WERI-Rb-1 (cell line): ENCODE measurements around the gene ATP11A.
"Not testable (repeated sequence)": the region's sequence is repeated elsewhere in the genome, so short reads cannot be mapped to it uniquely, and the experiment has no call there.

Experiments
- DNase-seq: peaks from one replicate; pipeline ENCODE4 v3.0.0-alpha.2; 2020
- H3K27ac ChIP-seq: fragments of 250-450 bp; sonication (Bioruptor Pico); 2 replicates; pipeline ENCODE4 v1.5.1; 2020; ENCODE audit warnings: mild to moderate bottlenecking, moderate library complexity
- H3K27me3 ChIP-seq: fragments of 250-450 bp; sonication (Bioruptor Pico); 2 replicates; pipeline ENCODE4 v1.5.1; 2021; ENCODE audit warnings: mild to moderate bottlenecking, low read depth, moderate library complexity; ENCODE audit not compliant: insufficient read depth, severe bottlenecking
- H3K36me3 ChIP-seq: fragments of 250-450 bp; sonication (Bioruptor Pico); 2 replicates; pipeline ENCODE4 v1.5.1; 2020; ENCODE audit warnings: mild to moderate bottlenecking, moderate library complexity
- H3K4me3 ChIP-seq: 2 replicates; pipeline ENCODE4 v1.5.1; 2011; ENCODE audit warnings: low read depth, mild to moderate bottlenecking, control low read depth, low read length
- H3K9me3 ChIP-seq: fragments of 250-450 bp; sonication (Bioruptor Pico); 2 replicates; pipeline ENCODE4 v1.5.1; 2021; ENCODE audit warnings: mild to moderate bottlenecking, moderate library complexity; ENCODE audit not compliant: severe bottlenecking
- TF ChIP-seq, protein P1 (sequence below): IDR thresholded peaks from 2 replicates; pipeline ENCODE4 v1.5.1; 2011; ENCODE audit warnings: low read depth, mild to moderate bottlenecking, control low read depth, inconsistent platforms, low read length

Gene ATP11A

DNA sequence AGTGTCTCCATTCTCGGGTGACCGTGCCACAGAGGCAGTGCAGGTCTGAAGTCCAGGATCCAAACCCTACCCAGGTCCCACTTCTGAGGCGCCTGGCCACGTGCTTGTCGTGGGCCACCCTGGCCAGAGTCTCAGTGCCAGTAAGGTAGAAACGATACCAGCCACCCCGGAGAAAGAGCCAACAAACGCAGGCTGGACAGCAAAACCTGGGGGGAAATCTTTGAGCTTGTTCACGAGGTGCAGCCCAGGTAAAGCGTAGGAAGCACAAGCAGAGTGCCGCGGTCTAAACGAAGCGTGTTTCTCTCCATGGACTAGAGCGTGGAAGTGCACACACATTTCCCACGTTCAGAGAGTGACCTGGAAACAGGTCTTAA, 95.6 kb downstream of the ATP11A start:
- Histone ChIP-seq H3K27me3 (no peaks in the 10 kb centered on the region), H3K9me3 (no peaks in the 10 kb centered on the region), H3K36me3 (no peaks in the 10 kb centered on the region), H3K27ac (no peak overlapping the region), H3K4me3 (no peak overlapping the region)
- TF ChIP-seq, protein P1, sequence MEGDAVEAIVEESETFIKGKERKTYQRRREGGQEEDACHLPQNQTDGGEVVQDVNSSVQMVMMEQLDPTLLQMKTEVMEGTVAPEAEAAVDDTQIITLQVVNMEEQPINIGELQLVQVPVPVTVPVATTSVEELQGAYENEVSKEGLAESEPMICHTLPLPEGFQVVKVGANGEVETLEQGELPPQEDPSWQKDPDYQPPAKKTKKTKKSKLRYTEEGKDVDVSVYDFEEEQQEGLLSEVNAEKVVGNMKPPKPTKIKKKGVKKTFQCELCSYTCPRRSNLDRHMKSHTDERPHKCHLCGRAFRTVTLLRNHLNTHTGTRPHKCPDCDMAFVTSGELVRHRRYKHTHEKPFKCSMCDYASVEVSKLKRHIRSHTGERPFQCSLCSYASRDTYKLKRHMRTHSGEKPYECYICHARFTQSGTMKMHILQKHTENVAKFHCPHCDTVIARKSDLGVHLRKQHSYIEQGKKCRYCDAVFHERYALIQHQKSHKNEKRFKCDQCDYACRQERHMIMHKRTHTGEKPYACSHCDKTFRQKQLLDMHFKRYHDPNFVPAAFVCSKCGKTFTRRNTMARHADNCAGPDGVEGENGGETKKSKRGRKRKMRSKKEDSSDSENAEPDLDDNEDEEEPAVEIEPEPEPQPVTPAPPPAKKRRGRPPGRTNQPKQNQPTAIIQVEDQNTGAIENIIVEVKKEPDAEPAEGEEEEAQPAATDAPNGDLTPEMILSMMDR, result no peak
- DNase-seq, result no peak

DNA sequence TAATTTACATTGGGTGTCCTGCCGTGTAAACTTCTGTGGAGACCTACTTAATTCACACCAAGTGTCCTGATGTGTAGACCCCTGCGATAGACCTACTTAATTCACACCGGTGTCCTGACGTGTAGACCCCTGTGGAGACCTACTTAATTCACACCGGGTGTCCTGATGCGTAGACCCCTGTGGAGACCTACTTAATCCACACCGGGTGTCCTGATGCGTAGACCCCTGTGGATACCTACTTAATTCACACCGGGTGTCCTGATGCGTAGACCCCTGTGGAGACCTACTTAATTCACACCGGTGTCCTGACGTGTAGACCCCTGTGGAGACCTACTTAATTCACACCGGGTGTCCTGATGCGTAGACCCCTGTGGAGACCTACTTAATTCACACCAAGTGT, 97.0 kb downstream of the ATP11A start:
- not testable (repeated sequence) for H3K27ac ChIP-seq, H3K27me3 ChIP-seq, H3K9me3 ChIP-seq, DNase-seq, H3K36me3 ChIP-seq, H3K4me3 ChIP-seq

DNA sequence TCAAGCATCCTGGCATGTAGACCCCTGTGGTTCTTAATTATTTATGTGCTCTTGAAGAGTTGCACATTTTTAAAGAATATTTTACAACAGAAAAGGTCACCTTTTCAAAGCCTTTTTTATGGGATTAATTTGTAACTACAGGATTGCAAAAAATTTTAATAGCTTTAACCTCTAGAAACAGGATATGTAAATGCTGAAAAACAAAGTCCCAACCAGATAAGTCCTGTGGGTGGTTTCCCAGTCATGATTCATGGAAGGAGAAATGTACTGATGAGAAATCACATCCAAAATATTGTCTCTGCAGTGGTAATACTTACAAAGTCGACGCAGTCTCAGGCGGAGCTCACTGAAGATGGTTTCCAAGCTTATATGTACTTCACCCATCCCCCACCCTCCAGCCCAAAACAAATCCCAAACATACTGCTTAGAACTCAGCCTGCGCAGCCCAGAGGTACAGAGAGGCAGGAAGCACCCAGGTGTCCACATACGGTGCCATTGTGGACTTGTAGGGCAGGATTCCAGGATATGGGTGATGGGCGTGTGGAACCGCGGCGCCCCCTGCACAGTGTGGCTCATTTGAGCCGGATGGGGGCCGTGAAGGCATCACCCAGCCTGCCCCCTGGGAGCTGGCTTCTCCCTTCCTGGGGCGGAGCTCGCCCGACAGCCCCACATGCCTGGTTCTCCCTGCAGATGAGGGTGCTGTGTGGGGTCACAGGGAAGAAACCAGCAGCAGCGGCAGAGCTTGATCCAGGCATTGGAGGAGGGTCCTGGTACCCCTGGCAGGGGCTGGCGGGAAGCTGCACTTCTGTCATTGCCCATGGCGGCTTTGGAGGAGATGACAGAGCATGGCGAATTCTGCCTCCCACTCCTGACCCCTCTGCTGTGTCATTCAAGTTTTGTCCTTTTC, 101.2 kb downstream of the ATP11A start:
- TF ChIP-seq, protein P1, result peak; percentile 27; the same call in 1 of the 2 replicates
- H3K27me3 ChIP-seq, result no peaks in the 10 kb centered on the region
- H3K27ac ChIP-seq, result no peak overlapping the region
- no peak for DNase-seq
- H3K9me3 ChIP-seq, result no peaks in the 10 kb centered on the region
- H3K4me3 ChIP-seq, result no peak overlapping the region
- H3K36me3 ChIP-seq, result no peaks in the 10 kb centered on the region

DNA sequence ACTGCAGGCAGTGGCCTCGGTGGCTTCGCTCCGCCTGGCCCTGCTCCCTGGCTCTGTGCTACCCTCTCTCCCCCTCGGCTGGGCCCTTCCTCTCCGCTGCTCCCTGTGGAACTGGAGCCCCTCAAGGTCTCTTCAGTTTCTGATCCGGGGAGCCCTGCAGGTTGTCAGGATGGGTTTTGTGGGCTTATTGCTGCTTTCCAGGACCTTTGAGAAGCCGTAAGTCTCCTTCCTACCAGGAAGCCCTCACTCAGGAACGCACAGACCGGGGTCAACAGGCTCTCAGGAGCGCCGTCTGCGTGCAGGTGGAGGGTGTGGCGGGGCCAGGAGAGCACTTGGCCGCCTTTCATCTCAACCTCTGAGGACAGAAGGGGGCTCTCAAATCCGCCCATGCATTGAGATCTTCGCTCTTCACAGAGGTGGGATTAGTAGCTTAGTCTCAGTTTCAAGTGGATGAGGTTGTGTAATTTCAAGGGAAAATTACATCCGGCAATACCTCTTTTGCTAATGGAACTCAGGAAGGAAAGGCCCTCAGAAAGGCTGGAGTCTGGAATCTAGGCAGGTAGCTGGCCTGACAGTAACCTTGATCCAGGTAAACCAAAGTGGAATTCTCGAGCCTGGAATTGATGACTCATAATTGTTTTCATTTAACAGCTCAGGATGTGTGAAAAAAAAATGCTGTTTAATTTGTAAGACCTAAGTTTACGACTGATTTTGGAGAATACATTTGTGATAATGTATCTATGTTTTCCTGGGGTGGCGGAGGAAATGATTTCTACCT, 102.0 kb downstream of the ATP11A start:
- Histone ChIP-seq H3K9me3 (no peaks in the 10 kb centered on the region), H3K27me3 (no peaks in the 10 kb centered on the region), H3K27ac (no peak overlapping the region), H3K36me3 (no peaks in the 10 kb centered on the region), H3K4me3 (no peak overlapping the region)
- DNase-seq, result peak; percentile 78
- TF ChIP-seq, protein P1, result peak; percentile 25; the same call in 1 of the 2 replicates

DNA sequence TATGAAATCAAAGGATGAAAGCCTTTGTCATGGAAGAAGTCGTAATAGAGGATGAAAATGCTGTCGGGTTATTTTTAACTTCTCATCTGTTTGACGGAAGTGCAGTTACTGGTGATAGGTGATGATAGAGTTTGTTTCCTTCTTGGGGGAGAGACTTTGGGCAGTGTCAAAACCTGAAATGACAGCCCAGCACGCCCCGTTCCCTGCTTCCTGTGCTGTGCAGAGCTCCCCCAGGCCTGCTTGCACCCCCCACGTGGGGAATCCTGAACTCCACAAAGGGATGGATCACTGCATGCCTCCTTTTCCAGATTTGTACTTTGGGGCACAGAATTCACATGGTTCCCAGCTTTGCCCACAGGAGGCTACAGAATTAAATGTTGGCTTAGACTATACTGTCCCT, 102.7 kb downstream of the ATP11A start:
- no peaks in the 10 kb centered on the region for H3K36me3 ChIP-seq
- H3K4me3 ChIP-seq, result no peak overlapping the region
- H3K9me3 ChIP-seq, result no peaks in the 10 kb centered on the region
- DNase-seq, result no peak
- H3K27ac ChIP-seq, result no peak overlapping the region
- TF ChIP-seq, protein P1, result no peak
- no peaks in the 10 kb centered on the region for H3K27me3 ChIP-seq
